H1 (cell line): ENCODE data around the gene SCAMP4.

Source experiments
- ATF3 ChIP-seq: IDR thresholded peaks from 2 replicates; pipeline ENCODE4 v1.6.1; 2011; ENCODE audit warnings: low read depth, mild to moderate bottlenecking, low read length; ENCODE audit not compliant: insufficient read depth
- CTCF ChIP-seq, 3 experiments: IDR thresholded peaks; 1 replicate in 2 of 3; 2 replicates in 1 of 3; pipeline versions ENCODE4 v1.5.1 to v1.6.1; 2011; ENCODE audit warnings: low read length in 3 of 3, mild to moderate bottlenecking in 3 of 3, inconsistent platforms in 2 of 3, low read depth in 1 of 3, moderate library complexity in 1 of 3; ENCODE audit not compliant: insufficient read depth in 1 of 3; ENCODE audit errors: control extremely low read depth in 1 of 3
- E2F6 ChIP-seq: IDR thresholded peaks from 2 replicates; pipeline ENCODE4 v1.6.1; 2012; ENCODE audit warnings: inconsistent platforms
- EP300 ChIP-seq, 2 experiments: IDR thresholded peaks; 1 replicate in 1 of 2; 2 replicates in 1 of 2; pipeline ENCODE4 v1.6.1; 2011 to 2012; ENCODE audit warnings: low read depth in 2 of 2, low read length in 2 of 2, mild to moderate bottlenecking in 2 of 2, borderline replicate concordance in 1 of 2, inconsistent platforms in 1 of 2, moderate library complexity in 1 of 2
- EZH2 ChIP-seq: fragments of 200-600 bp; sonication (generic); IDR thresholded peaks from 2 replicates; pipeline ENCODE4 v1.7.1; 2012; ENCODE audit warnings: low read depth, mild to moderate bottlenecking, moderate library complexity, low read length, inconsistent platforms; ENCODE audit not compliant: severe bottlenecking
- GABPA ChIP-seq: IDR thresholded peaks from 2 replicates; pipeline ENCODE4 v1.6.1; 2011; ENCODE audit warnings: mild to moderate bottlenecking, low read length, moderate library complexity, borderline replicate concordance; ENCODE audit not compliant: insufficient read depth
- JUND ChIP-seq: IDR thresholded peaks from 2 replicates; pipeline ENCODE4 v1.6.1; 2011; ENCODE audit warnings: mild to moderate bottlenecking, improper control_type of control experiment, low read length
- POLR2A ChIP-seq, 2 experiments: IDR thresholded peaks; 1 replicate in 1 of 2; 2 replicates in 1 of 2; pipeline ENCODE4 v1.6.1; 2011; ENCODE audit warnings: low read depth in 2 of 2, low read length in 2 of 2, mild to moderate bottlenecking in 2 of 2; ENCODE audit errors: control extremely low read depth in 1 of 2
- POLR2AphosphoS5 ChIP-seq: IDR thresholded peaks from 2 replicates; pipeline ENCODE4 v1.6.1; 2011; ENCODE audit warnings: low read depth, low read length
- SIN3A ChIP-seq, 2 experiments: IDR thresholded peaks in 1 of 2; conservative IDR thresholded peaks in 1 of 2; 2 replicates each; pipeline ENCODE4 v1.6.1; 2011 to 2012; ENCODE audit warnings: low read length in 2 of 2, improper control_type of control experiment in 1 of 2, low read depth in 1 of 2, mild to moderate bottlenecking in 1 of 2
- SP1 ChIP-seq: IDR thresholded peaks from 2 replicates; pipeline ENCODE4 v1.6.1; 2011; ENCODE audit warnings: low read depth, low read length
- TCF12 ChIP-seq: IDR thresholded peaks from 2 replicates; pipeline ENCODE4 v1.6.1; 2011; ENCODE audit warnings: low read depth, mild to moderate bottlenecking, low read length
- USF2 ChIP-seq: IDR thresholded peaks from 2 replicates; pipeline ENCODE4 v1.6.1; 2011; ENCODE audit warnings: low read length, improper control_type of control experiment

GRCh38 chr19:1942078-1942933, 37.1 kb downstream of the SCAMP4 start:
- TF ChIP-seq EZH2 (no peak), POLR2A (IDR thresholded peaks at IDR 0.05; ENCODE audit: control extremely low read depth in 1 of 2, low read depth in 2 of 2, low read length in 2 of 2) (no peak), TCF12 (no peak), CTCF (IDR thresholded peaks at IDR 0.05; ENCODE audit: control extremely low read depth in 1 of 3, insufficient read depth in 1 of 3, low read depth in 1 of 3, low read length in 3 of 3) (no peak), POLR2AphosphoS5 (no peak), SIN3A (conservative IDR thresholded peaks at IDR 0.05 in 1 of 2, IDR thresholded peaks at IDR 0.05 in 1 of 2; ENCODE audit: low read depth in 1 of 2, low read length in 2 of 2) (peak; percentile 69 to 90; a peak in 3 of 4 replicates), GABPA (peak; percentile 79; the same call in 1 of the 2 replicates), SP1 (0 out of 2 replicates have a peak, but pooled peaks have one; percentile 28), EP300 (IDR thresholded peaks at IDR 0.05; ENCODE audit: borderline replicate concordance in 1 of 2, low read depth in 2 of 2, low read length in 2 of 2) (no peak), E2F6 (no peak), ATF3 (no peak), USF2 (no peak), JUND (no peak)
